CD4-positive, alpha-beta T cell treated with Interleukin-15 for 4 hours (primary cell): ENCODE measurements around the gene IL16.

Experiments
- DNase-seq: peaks from one replicate; pipeline ENCODE4 v3.0.0-alpha.2; 2020; ENCODE audit warnings: low spot score

Gene IL16

GRCh38 chr15:81174792-81175327, 21.8 kb upstream of the IL16 start:
- no peak for DNase-seq

- DNase-seq = no peak
These were observed 21.2 kb upstream of the IL16 start for GRCh38 chr15:81175496-81175895.

DNA sequence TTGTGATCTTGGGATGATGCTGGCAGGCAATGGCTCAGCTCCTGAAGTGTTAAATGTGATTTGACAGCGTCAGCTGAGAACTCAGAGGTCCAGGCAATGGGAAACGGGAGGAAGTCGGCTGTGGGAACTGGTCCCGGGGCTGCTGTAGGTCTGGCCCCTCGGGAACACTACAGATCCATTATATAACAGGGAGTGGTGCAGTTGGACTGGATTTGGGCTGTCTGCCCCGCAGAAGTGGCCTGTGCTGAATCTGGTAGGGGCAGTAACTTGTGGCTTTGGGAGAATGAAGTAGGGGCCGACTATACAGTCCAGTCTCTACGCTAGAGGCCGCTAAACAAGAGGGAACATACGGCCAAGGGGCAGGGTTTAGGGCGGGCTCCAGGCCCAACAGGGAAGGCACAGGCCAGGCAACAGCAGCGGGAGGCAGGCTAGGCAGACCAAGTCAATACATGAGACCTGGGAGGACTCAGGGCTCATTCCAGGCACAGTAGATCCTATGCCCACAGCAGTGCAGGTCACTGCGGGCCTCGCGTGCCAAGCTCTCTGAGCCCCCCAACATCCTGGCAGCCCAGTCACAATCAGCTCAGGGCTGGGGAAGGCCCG, 20.3 kb upstream of the IL16 start:
- DNase-seq = no peak

- no peak for DNase-seq
These were observed 18.3 kb upstream of the IL16 start for GRCh38 chr15:81178365-81178764.

DNA sequence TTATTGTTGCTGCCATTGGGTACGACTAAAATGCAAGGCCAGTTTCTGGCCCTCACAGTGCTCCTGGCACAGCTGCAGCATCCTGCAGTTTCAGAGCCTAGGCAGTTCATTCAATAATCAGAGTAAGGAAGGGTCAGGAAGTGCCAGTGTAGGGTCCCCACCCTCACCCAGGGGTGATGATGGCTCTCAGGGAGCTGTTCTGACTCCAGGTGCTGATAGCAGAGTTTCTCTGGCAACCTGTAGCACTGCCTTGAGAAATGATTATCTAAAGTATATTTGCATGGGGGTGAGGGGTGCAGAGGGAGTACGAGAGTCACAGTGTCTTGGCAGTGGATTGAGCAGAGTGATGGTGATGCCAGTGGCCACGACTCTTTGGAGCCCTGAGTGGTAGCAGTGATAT, 15.5 kb upstream of the IL16 start:
- DNase-seq = no peak

DNA sequence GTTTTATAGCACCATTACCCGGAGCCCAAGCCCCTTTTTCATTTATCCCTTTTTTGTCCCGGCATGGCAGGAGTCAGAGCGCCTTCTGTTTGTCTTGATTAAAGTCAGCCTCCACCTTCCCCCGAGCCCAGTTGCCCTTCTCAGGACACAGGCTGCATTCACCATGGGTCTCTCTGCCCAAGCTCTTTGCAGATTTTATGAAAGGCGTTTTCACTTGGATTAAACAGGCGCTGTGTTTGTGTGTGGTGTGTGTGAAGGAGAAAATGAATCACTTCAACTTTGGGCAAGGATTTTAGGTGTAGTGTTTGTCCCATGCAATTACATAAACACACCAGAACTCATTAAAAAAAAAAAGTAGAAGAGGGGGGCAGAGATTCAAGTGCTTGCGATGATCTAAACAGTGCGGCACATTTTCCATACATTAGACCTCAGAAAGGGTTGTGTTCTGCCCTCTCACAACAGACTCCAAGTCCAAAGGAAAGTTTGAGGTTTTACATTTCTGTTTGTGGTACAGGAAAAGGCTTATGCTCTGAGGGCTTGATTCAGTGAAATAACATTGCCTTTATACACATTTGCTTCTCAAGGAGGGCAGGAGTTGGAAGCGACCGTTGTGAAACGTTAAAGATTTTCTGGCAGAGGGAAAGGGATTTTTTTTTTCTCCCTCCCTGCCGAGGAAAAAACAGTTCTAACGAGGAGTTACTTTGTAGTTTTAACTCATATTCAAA, 14.5 kb upstream of the IL16 start:
- DNase-seq = no peak

DNA sequence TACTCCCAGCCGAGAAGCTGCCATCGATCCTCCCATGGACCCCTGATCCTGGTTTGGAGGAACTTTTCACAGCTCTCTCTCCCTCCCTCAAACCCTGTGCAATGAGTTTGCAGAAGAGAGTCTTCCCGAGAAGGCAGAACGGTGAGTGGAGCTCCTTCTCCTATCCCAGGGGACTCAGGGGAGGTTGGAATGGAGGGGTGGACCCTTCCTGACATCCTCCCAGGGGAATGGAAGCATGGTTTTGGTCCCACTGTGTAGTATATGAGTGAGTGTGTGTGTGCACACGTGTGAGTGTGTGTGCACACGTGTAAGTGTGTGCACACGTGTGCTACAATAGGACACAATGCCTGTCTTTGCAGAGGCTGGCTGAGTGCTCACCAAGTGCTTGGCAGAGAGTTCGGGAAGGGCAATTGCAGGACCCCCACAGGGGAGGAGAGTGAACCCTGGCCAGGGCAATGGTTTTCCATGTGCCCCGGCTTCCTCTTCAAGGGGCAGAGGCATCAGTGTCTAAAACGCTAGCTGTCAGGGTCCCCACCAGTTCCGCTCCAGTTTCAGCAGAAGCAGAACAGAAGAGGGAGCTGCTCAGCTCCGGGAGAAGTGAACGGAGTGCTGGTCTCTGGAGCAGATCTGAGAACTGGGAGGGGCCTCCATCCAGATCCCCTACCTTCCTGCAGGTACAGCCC, 13.8 kb upstream of the IL16 start:
- no peak for DNase-seq

DNA sequence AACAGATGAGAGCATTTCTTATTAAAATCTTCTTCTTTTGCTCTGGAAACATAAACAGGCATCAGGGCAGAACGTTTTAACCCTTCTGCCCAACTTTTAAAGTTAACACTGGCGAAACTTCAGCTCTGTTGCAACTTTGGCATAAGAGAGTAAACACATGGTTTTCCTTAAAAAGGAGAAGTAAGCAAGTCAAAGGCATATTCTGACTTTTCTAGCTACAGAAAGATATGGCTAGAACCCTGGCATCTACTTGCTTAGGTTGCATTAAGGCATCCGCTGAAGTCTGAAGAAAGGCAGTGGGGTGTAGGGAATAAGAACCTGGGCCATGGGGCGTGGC, 13.3 kb upstream of the IL16 start:
- no peak for DNase-seq

GRCh38 chr15:81184188-81184587, 12.5 kb upstream of the IL16 start:
- no peak for DNase-seq

DNA sequence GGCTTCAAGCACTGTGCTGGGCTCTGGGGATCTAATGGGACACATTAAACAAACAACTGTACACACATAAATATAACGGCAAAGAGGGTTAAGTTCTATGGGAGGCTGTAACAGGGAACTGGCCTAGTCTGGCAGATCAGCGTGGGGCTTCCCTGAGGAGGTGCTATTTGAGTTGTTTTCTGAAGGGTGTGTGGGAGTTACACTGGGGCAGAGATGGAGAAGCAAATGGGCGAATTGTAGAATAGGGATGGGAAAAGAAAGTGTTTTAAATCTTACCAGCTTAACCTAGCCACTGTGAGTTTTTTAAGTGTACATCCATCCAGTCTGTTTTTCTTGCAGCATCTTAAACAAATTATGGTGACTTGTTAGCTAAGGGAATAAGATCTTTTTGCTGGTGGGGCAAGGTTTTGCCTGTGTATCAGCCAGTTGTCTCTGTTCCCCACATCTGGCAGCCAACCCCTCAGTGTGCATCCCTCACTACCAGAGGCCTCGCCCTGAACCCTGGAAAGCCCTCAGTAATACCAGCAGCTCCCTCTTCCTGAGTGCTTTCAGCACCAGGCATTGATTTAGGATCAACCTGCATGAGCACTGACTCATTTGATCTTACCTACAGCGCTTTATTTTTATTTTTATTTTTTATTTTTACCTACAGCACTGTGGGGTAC, 10.9 kb upstream of the IL16 start:
- no peak for DNase-seq

GRCh38 chr15:81188354-81188753, 8.3 kb upstream of the IL16 start:
- DNase-seq = no peak

DNA sequence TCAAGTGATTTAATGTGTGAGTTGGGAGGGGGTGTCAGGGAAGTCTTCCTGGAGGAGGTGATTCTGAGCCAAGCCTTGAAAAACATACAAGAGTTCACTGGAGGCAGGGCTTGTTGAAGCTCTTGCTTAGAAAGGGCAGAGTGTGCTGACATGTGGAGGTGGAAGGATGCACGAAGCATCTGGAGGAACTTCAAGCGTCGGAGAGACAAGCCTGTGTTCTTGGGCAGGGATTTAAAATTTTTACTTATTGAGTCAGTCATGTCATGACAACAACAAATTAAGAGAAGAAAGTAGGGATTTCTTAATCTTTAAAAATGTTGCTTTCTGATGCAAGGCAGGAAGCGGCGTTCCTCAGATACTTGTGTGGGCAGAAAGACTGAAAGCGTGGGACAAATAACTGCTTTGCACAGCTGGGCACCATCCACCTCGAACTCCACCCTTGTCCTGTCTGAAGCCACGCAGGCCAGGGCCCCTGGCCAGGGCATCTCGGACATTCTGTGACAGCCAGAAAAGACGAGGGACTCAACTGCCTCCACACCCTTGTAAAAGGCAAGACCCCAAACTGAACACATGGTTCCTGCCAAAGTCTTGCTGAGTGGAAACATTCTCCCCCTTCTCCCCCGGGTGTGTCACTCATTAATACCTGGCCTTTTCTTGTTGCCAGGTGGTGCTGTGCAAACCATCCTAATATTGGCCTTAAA, 6.9 kb upstream of the IL16 start:
- no peak for DNase-seq

DNA sequence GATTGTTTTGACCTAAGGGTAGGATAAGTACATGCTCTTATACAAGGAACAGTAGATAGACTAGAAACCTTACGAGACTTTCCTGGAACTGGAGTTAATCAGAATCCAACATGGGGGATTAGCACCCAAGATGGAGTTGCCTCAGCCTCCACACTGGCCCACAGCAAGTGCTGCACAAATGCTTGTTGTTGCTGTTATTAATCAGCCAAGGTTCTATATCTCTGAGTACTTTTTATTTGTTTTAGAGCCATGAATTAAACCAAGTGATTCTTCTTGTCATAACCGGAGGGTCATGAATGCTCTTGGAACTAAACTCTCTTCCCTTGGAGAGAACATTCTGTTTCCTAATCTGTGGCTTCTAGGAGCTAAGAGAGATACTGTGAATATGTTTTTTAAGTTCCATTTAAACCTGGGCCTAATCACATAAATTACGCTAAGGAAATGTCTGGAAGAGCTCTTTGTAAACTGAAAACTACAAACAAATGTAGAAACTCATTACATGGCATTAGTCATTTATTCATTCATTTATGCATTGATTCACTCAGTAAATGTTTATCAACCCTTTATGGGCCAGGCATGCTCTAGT, 5.7 kb upstream of the IL16 start:
- no peak for DNase-seq

GRCh38 chr15:81191701-81192100, 5.0 kb upstream of the IL16 start:
- DNase-seq = no peak

- DNase-seq = no peak
These were observed 2.0 kb upstream of the IL16 start for GRCh38 chr15:81194723-81195122.

GRCh38 chr15:81195339-81195864, 1.3 kb upstream of the IL16 start:
- DNase-seq = no peak

DNA sequence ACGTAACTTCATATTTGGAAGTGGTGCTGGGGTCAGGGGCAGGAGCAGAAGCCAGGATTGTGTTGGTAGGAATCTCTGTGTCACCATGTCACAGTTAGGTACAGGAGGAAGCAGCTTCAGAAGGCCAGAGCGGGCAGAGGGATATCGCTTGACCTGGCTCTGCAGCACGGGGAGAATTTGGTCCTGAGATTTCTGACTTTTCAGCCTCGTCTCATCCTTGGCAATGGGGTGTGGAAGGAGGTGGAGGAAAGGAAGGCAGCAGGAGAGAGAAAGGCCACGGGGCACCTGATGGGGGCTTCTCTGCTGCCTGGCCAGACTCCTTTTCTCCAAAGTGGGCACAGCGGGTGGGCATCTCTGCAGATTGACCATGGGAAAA, 564 bp downstream of the IL16 start:
- DNase-seq = no peak

- DNase-seq = no peak
These were observed 1.1 kb downstream of the IL16 start for GRCh38 chr15:81197688-81198281.

DNA sequence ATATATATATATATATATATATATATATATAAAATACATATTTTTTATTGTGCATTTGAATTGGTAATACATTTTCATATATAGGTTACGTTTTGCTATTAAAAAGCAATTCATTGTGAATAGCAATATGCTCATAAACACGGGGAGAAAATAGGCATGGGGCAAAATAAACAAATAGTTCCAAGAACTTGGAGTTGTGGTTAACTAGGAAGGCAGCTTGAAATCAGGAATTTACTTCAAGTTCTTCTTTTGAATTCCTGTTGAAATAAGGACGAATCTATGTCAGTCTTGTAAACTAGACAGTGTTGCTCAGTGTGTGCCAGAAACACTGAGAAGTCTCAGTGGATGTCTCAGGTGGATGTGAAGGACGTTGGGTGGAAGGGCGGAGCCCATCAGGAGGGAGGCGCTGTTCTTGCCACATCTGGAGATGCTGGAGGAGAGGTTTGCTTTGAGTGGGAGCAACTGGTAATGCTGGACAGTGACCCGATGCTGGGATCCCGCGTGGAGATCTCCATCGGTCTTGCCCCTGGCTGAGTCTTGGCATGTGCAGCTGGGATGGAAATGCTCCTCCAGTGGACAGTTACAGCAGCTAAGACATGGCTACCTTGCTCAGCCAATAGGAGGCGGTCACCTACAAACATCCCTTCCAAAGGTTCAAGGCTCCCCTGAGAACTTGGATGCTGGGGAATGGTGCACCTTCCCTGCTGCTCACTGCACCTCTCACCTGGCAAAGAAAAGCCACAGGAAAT, 2.5 kb downstream of the IL16 start:
- no peak for DNase-seq

- DNase-seq = no peak
These were observed 9.3 kb downstream of the IL16 start for GRCh38 chr15:81206018-81206417.
